ENCODE data around the gene CIART. TPM values are rescaled to one million over a fixed set of nuclear protein-coding genes. Genes with fewer than 3 reads are reported as not detected.
"Not testable (repeated sequence)": the region's sequence is repeated elsewhere in the genome, so short reads cannot be mapped to it uniquely, and the experiment has no call there.

CIART gene
- total and polyA plus RNA-seq, 2 donors: 2.4 to 13.0 TPM

DNA sequence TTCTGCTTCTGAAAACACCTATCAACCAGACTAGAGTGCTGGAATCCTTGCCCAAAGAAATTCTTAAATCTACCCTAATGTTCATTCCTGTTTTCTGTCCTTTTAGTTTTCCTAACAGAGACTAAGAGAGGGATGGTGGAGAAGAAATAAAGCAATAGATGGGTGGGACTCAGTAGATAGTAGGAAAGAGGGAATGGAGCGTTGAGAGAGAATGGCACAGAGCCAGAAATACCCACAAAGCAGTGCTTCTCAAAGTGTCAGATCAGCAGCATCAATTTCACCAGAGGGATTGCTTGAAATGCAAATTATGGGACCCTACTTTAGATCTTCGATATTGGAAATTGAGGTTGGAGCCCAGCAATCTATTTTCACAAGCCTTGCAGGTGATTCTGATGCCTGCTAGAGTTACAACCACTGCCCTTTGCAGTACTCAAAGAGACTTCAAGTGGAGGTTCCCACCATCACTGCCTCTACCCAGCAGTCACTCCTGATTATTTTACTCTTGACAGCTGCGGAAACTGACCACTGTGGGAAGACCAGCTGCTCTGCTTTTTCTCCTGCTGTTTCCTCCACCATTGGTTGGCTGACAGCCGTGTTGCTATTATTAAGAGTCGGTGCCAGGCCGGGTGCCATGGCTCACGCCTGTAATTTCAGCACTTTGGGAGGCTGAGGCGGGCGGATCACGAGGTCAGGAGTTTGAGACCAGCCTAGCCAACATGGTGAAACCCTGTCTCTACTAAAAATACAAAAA, 27.6 kb downstream of the CIART start:
- H3K36me3 ChIP-seq (ENCODE audit: insufficient read depth): no peaks in the 10 kb centered on the region
- no peak for DNase-seq (ENCODE audit: extremely low spot score)
- H3K27ac ChIP-seq (ENCODE audit: low read depth): no peak overlapping the region
- WGBS: 78% methylated on average over 10 of the region's 10 CpGs
- no peak overlapping the region for H3K4me3 ChIP-seq (ENCODE audit: low read depth, low read length)
- H3K4me1 ChIP-seq (ENCODE audit: insufficient read depth): no peaks in the 10 kb centered on the region

DNA sequence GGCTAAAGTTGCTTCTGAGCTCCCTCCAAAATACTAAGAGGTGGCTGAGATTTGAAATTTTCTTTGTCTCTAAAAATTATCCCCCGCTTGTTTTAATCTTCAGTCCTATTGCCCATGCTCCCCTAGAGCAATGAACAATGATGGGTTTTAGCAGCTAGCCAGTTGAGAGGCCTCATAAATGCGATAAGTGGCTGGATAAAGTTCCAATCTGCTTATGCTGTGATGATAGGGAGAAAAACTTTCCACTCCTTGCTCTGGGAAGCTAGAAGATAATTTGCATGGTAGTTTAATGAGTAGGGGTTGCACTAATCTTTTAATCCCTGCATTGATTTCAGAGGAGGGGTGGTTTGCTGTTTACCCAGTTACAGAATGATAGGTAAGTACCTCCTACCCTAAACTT, 29.4 kb downstream of the CIART start:
- no peak overlapping the region for H3K4me3 ChIP-seq (ENCODE audit: low read depth, low read length)
- no peaks in the 10 kb centered on the region for H3K36me3 ChIP-seq (ENCODE audit: insufficient read depth)
- H3K4me1 ChIP-seq (ENCODE audit: insufficient read depth): no peaks in the 10 kb centered on the region
- DNase-seq (ENCODE audit: extremely low spot score): no peak
- 89% methylated on average over 2 of the region's 2 CpGs for WGBS
- H3K27ac ChIP-seq (ENCODE audit: low read depth): no peak overlapping the region

DNA sequence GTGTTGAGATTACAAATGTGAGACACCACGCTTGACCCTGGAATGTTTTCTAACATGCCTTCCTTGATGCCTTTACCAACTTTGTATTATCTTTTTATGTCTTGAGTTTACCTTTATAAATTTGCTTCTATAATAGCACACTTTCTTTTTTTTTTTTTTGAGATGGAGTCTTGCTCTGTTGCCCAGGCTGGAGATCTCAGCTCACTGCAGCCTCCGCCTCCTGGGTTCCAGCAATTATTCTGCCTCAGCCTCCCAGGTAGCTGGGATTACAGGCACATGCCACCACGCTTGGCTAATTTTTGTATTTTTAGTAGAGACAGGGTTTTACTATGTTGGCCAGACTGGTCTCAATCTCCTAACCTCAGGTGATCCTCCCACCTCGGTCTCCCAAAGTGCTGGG, 32.3 kb downstream of the CIART start:
- not testable (repeated sequence) for DNase-seq (ENCODE audit: extremely low spot score)
- WGBS: 91% methylated on average over 4 of the region's 4 CpGs

DNA sequence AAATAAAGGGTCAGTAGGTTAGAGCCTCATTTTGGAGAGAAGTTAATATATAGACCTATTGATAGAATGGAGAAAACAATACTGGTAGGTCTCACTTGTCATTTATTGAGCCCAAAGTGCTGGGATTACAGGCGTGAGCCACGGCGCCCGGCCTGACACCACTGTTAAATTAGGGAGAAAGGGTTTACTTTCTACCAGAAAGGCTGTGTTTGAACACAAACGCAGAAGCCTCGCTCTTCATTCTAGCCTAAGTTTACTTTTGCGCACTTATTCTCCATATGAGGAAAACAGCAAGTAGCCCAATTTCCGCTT, 38.3 kb downstream of the CIART start:
- no peaks in the 10 kb centered on the region for H3K36me3 ChIP-seq (ENCODE audit: insufficient read depth)
- no peak overlapping the region for H3K27ac ChIP-seq (ENCODE audit: low read depth)
- H3K4me1 ChIP-seq (ENCODE audit: insufficient read depth): peaks cover 1% of the 10 kb centered on the region
- 85% methylated on average over 8 of the region's 8 CpGs for WGBS
- DNase-seq (ENCODE audit: extremely low spot score): no peak
- H3K4me3 ChIP-seq (ENCODE audit: low read depth, low read length): peak overlapping the region; percentile 86

More for the DNA sequence above, 32.3 kb downstream of the CIART start:
- H3K4me3 ChIP-seq (ENCODE audit: low read depth, low read length); H3K4me1 ChIP-seq (ENCODE audit: insufficient read depth); H3K36me3 ChIP-seq (ENCODE audit: insufficient read depth); H3K27ac ChIP-seq (ENCODE audit: low read depth): not testable (repeated sequence)

DNA sequence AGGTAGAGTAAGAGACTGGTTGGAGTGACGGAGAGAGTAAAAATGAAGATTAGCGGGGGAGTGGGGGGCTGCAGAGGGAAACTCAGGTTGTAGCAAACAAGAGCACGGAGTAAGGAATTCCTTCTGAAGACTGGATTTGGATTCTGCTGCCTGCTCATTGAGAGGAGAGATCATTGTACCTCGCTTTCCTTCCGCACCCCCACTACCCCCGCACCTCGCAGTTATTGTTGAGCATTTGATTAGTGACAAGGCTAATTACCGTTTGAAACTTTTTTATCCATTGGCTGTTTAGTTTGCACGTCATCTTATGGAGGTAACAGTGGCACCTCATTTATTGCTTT, 39.4 kb downstream of the CIART start:
- DNase-seq (ENCODE audit: extremely low spot score): no peak
- peak overlapping the region; percentile 86 for H3K4me3 ChIP-seq (ENCODE audit: low read depth, low read length)
- peak overlapping the region; percentile 82 for H3K27ac ChIP-seq (ENCODE audit: low read depth)
- H3K36me3 ChIP-seq (ENCODE audit: insufficient read depth): no peaks in the 10 kb centered on the region
- WGBS: under 1% methylated on average over 9 of the region's 9 CpGs
- peaks cover 1% of the 10 kb centered on the region for H3K4me1 ChIP-seq (ENCODE audit: insufficient read depth)

DNA sequence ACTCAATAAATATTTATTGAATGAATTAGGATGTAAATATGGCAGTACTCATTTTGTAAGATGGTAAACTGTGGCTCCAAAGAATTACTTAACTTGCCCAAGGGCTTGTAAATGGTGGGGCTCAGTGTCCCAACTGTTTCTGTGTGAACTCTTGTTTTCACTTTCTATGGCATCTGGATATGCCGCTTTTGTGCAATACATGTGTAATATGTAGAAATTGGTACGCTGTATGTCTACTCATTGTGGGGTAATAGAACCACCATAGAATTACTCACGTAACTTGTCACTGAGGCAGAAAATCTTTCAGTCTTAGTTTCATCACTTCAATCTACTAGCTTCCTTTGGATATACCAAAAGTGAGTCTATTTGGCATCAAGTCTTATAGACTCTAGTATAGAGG, 40.0 kb downstream of the CIART start:
- H3K36me3 ChIP-seq (ENCODE audit: insufficient read depth): no peaks in the 10 kb centered on the region
- peaks cover 1% of the 10 kb centered on the region for H3K4me1 ChIP-seq (ENCODE audit: insufficient read depth)
- WGBS: 85% methylated on average over 3 of the region's 3 CpGs
- DNase-seq (ENCODE audit: extremely low spot score): no peak
- H3K4me3 ChIP-seq (ENCODE audit: low read depth, low read length): peak overlapping the region; percentile 86
- no peak overlapping the region for H3K27ac ChIP-seq (ENCODE audit: low read depth)

DNA sequence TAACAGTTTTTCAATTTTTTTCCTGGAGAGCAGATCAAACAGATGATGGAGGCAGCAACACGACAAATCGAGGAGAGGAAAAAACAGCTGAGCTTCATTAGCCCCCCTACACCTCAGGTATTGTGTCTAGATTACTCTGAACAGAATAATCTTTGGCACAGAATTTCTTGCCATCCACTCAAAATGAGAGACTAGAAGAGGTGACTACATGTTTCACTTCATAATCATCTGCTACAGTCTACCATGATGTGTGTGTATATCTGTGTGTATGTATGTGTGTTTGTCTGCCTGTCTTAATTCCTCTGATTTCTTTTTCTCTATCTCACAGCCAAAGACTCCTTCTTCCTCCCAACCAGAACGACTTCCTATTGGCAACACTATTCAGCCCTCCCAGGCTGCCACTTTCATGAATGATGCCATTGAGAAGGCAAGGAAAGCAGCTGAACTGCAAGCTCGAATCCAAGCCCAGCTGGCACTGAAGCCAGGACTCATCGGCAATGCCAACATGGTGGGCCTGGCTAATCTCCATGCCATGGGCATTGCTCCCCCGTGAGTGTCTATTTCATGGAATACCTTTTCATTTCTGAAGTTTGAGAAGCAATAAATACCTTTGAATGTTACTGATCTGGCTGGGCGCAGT, 50.4 kb downstream of the CIART start:
- WGBS: 90% methylated on average over 7 of the region's 7 CpGs
- no peak overlapping the region for H3K4me3 ChIP-seq (ENCODE audit: low read depth, low read length)
- H3K27ac ChIP-seq (ENCODE audit: low read depth): no peak overlapping the region
- DNase-seq (ENCODE audit: extremely low spot score): no peak
- H3K36me3 ChIP-seq (ENCODE audit: insufficient read depth): peaks cover 8% of the 10 kb centered on the region
- no peaks in the 10 kb centered on the region for H3K4me1 ChIP-seq (ENCODE audit: insufficient read depth)

Small RNAs within 50 kb of the gene (small RNA-seq; reads per million reads assigned to genes)
- 0.83 reads per million, percentile 69 among the genes with 10 or more reads in this experiment for gene RNU2-17P

Other genes starting within 250 kb of the CIART start
- 102 TPM for gene VPS45, start 214.8 kb upstream of the CIART start, total RNA-seq
- 28.8 TPM for gene VPS45, start 214.8 kb upstream of the CIART start, polyA plus RNA-seq
- 49.9 TPM for gene PLEKHO1, start 132.6 kb upstream of the CIART start, total RNA-seq
- 207 TPM for gene PLEKHO1, start 132.6 kb upstream of the CIART start, polyA plus RNA-seq
- gene ANP32E, start 46.4 kb upstream of the CIART start, total RNA-seq: 38.8 TPM
- 30.8 TPM for gene ANP32E, start 46.4 kb upstream of the CIART start, polyA plus RNA-seq
- 0.37 TPM for gene CA14, start 24.8 kb upstream of the CIART start, total RNA-seq
- gene CA14, start 24.8 kb upstream of the CIART start, polyA plus RNA-seq: 1.9 TPM
- 73.0 TPM for gene APH1A, start 13.5 kb upstream of the CIART start, total RNA-seq
- 114 TPM for gene APH1A, start 13.5 kb upstream of the CIART start, polyA plus RNA-seq
- 74.2 TPM for gene C1orf54, start 9.8 kb upstream of the CIART start, total RNA-seq
- 21.5 TPM for gene C1orf54, start 9.8 kb upstream of the CIART start, polyA plus RNA-seq
- 33.6 TPM for gene MRPS21, start 11.3 kb downstream of the CIART start, total RNA-seq
- 68.5 TPM for gene MRPS21, start 11.3 kb downstream of the CIART start, polyA plus RNA-seq
- gene PRPF3, start 39.0 kb downstream of the CIART start, total RNA-seq: 66.6 TPM
- gene PRPF3, start 39.0 kb downstream of the CIART start, polyA plus RNA-seq: 34.9 TPM
- gene RPRD2, start 81.6 kb downstream of the CIART start, total RNA-seq: 23.4 TPM
- 19.3 TPM for gene RPRD2, start 81.6 kb downstream of the CIART start, polyA plus RNA-seq
- 18.0 TPM for gene TARS2, start 204.9 kb downstream of the CIART start, total RNA-seq
- 15.8 TPM for gene TARS2, start 204.9 kb downstream of the CIART start, polyA plus RNA-seq
- 8.7 TPM for gene ECM1, start 225.6 kb downstream of the CIART start, total RNA-seq
- 40.8 TPM for gene ECM1, start 225.6 kb downstream of the CIART start, polyA plus RNA-seq
- gene FALEC, start 233.2 kb downstream of the CIART start, total RNA-seq: not detected
- gene FALEC, start 233.2 kb downstream of the CIART start, polyA plus RNA-seq: 0.47 TPM